Testis (tissue), 2 donors: ENCODE data around the gene ADTRP.

Source experiments
- CTCF ChIP-seq, 3 experiments: fragments of 450-650 bp in 2 of 3; fragments of 200-600 bp in 1 of 3; sonication (generic) in 1 of 3; IDR thresholded peaks; one replicate each; pipeline ENCODE4 v1.5.1; 2016 to 2019; ENCODE audit warnings: antibody characterized with exemption in 3 of 3, mild to moderate bottlenecking in 2 of 3, moderate library complexity in 1 of 3
- POLR2A ChIP-seq: fragments of 450-650 bp; IDR thresholded peaks from one replicate; pipeline ENCODE4 v1.6.1; 2017; ENCODE audit warnings: antibody characterized with exemption, mild to moderate bottlenecking, moderate library complexity

GRCh38 chr6:11702500-11703130, 76.0 kb downstream of the ADTRP start:
- no peak for TF ChIP-seq CTCF (IDR thresholded peaks at IDR 0.05)
- TF ChIP-seq POLR2A: no peak
